Lower lobe of right lung (tissue), 2 donors: ENCODE data around the gene S100A12. TPM values are rescaled to one million over a fixed set of nuclear protein-coding genes. Genes with fewer than 3 reads are reported as not detected.

Experiments
- ATAC-seq, 2 donors: fragments of 200-7000 bp; cut with Tn5 transposase; one replicate each; pipeline ENCODE4 v1.9.1; 2020 to 2022; ENCODE audit warnings: mild to moderate bottlenecking in 2 of 2, moderate library complexity in 2 of 2
- DNase-seq: peaks from one replicate; pipeline ENCODE4 v3.0.0-alpha.2; 2020
- H3K27ac ChIP-seq: fragments of 200-600 bp; one replicate; pipeline ENCODE4 v1.8.0; 2022
- H3K27me3 ChIP-seq: fragments of 200-600 bp; one replicate; pipeline ENCODE4 v1.8.0; 2022; ENCODE audit warnings: low read depth
- H3K36me3 ChIP-seq: fragments of 200-600 bp; one replicate; pipeline ENCODE4 v1.8.0; 2022; ENCODE audit warnings: mild to moderate bottlenecking
- H3K4me1 ChIP-seq: fragments of 200-600 bp; one replicate; pipeline ENCODE4 v1.8.0; 2022
- H3K4me3 ChIP-seq: fragments of 200-600 bp; one replicate; pipeline ENCODE4 v1.8.0; 2022; ENCODE audit warnings: mild to moderate bottlenecking
- H3K9me3 ChIP-seq: fragments of 200-600 bp; one replicate; pipeline ENCODE4 v1.8.0; 2022
- intact Hi-C: fragments of 100-400 bp; cut with DNase I; formaldehyde crosslinking; loops from one replicate; pipeline ENCODE4 v1.11.0; 2022
- total RNA-seq: library from RNA; stranded (reverse); fragmentation: NEBNext Ultra II Directional; extraction: Animal tissue kit (Norgen Biotek cat#: 25700); gene quantifications from one replicate; pipeline ENCODE4 v1.2.1, GENCODE V29; 2021
- TF ChIP-seq, protein P1 (sequence below): fragments of 200-600 bp; IDR thresholded peaks from one replicate; pipeline ENCODE4 v1.8.0; 2022; ENCODE audit warnings: antibody characterized with exemption, mild to moderate bottlenecking
- donor health status: DM: no; HTN: yes; CAD: no; lungs with severe emphysema.

The S100A12 gene
- total RNA-seq, 1 donor from 2014 or later: 54.9 TPM

DNA sequence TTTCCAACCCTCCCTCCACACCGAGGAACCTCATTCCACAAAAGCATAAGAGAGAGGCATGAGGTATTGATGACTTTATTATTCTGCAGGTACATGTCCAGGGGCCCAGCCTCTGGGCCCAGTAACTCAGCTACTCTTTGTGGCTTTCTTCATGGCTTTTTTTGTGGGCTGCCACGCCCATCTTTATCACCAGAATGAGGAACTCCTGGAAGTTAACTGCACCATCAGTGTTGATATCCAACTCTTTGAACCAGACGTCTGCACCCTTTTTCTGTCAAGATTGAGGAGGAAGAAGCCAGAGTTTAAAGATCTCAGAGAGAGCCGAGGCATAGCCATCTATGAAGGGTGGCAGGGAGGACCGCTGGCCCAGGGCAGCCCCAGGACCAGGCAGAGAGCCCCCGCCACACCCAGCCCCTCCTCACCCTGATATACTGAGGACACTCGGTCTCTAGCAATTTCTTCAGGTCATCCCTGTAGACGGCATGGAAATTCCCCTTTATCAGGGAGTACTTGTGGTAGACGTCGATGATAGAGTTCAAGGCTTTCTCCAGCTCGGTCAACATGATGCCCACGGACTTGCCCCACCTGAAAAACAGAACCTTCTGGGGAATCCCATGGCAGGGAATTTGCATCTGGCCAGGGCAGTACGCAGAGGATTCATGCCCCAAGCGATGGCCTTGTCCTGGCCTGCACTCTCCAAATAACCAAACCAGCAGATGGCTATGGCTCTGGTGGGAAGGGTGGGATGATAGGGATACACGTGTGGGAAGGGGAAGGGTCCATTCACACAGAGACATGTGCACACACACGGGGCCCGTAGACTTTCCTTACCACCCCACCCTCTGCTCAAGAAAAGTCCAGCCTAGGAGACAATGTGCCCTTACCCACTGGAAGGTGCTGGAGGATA is 14.8 kb upstream of the S100A12 start:
- Histone ChIP-seq H3K27me3 (no peaks in the 10 kb centered on the region), H3K27ac (peak overlapping the region; percentile 24), H3K4me3 (peak overlapping the region; percentile 39), H3K9me3 (no peaks in the 10 kb centered on the region), H3K36me3 (no peaks in the 10 kb centered on the region), H3K4me1 (peaks cover 12% of the 10 kb centered on the region)
- TF ChIP-seq, protein P1, sequence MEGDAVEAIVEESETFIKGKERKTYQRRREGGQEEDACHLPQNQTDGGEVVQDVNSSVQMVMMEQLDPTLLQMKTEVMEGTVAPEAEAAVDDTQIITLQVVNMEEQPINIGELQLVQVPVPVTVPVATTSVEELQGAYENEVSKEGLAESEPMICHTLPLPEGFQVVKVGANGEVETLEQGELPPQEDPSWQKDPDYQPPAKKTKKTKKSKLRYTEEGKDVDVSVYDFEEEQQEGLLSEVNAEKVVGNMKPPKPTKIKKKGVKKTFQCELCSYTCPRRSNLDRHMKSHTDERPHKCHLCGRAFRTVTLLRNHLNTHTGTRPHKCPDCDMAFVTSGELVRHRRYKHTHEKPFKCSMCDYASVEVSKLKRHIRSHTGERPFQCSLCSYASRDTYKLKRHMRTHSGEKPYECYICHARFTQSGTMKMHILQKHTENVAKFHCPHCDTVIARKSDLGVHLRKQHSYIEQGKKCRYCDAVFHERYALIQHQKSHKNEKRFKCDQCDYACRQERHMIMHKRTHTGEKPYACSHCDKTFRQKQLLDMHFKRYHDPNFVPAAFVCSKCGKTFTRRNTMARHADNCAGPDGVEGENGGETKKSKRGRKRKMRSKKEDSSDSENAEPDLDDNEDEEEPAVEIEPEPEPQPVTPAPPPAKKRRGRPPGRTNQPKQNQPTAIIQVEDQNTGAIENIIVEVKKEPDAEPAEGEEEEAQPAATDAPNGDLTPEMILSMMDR: no peak
- ATAC-seq (peak in 1 of 2 donors; percentile 9), DNase-seq (no peak)
- intact Hi-C loops: no loop called here

DNA sequence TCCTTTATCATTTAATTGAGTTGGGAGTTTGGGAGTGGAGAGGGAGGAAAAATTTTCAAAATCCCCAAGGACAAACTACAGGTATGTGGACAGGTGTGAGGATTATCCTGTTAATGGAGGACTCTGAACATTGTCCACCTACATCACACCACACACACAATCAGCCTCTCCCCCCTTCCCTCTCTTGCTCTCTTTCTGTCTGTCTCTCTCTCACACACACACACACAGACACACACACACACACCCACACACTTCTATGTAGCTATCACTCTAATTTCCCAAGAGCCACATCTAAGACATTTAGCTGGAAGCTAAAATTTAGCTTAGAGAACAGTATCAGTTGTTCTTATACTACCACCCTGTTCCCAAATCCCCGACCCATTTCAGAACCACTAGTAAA is 14.0 kb upstream of the S100A12 start:
- Histone ChIP-seq H3K27me3 (no peaks in the 10 kb centered on the region), H3K4me1 (peaks cover 15% of the 10 kb centered on the region), H3K36me3 (no peaks in the 10 kb centered on the region), H3K4me3 (no peak overlapping the region), H3K27ac (no peak overlapping the region), H3K9me3 (no peaks in the 10 kb centered on the region)
- TF ChIP-seq, protein P1: no peak
- intact Hi-C loops: no loop called here
- ATAC-seq (no peak), DNase-seq (no peak)

DNA sequence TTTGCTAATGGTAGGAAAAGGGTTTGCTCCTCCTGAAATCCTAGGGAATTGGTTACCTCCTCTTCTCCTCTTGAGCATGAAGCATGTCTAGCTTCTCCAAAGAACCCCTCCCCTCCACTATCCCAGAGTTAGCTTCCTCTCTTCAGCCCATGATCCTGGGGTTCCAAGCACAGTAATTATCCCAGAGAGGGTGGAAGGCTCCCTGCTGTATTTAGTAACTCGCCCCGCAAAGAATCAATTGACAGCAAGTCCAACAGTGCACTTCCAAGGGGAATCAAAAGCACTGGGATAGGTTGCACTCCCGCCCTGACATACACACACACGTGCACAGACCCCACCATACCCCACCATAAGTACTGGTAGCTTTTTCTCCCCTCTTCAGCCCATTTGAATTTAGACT is 12.4 kb upstream of the S100A12 start:
- H3K27me3 ChIP-seq: no peaks in the 10 kb centered on the region
- H3K9me3 ChIP-seq: no peaks in the 10 kb centered on the region
- TF ChIP-seq, protein P1: no peak
- H3K36me3 ChIP-seq: no peaks in the 10 kb centered on the region
- intact Hi-C loops: no loop called here
- peaks cover 15% of the 10 kb centered on the region for H3K4me1 ChIP-seq
- no peak for DNase-seq
- H3K27ac ChIP-seq: no peak overlapping the region
- ATAC-seq: no peak
- H3K4me3 ChIP-seq: no peak overlapping the region

DNA sequence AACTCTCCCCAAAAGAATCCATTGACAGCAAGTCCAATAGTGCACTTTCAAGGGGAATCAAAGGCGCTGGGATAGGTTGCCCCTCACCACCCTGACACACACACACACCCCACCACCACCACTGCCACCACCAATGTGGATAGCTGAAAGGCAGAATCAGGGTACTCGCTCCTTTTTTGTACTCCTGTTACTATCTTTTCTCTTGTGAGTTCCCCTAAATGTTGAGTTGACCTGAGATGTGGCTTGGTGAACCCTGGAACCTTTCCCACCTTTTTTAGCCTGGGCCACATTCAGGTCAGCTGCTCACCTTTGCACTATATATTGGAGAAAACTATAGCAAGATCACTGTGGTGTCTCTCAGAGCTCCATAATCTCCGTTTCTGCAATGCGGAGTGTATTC is 11.6 kb upstream of the S100A12 start:
- ATAC-seq: no peak
- Histone ChIP-seq H3K27me3 (no peaks in the 10 kb centered on the region), H3K4me1 (peaks cover 14% of the 10 kb centered on the region), H3K36me3 (no peaks in the 10 kb centered on the region), H3K9me3 (peaks cover 4% of the 10 kb centered on the region), H3K4me3 (no peak overlapping the region), H3K27ac (peak overlapping the region; percentile 38)
- TF ChIP-seq, protein P1: no peak
- intact Hi-C loops: no loop called here
- DNase-seq: no peak

DNA sequence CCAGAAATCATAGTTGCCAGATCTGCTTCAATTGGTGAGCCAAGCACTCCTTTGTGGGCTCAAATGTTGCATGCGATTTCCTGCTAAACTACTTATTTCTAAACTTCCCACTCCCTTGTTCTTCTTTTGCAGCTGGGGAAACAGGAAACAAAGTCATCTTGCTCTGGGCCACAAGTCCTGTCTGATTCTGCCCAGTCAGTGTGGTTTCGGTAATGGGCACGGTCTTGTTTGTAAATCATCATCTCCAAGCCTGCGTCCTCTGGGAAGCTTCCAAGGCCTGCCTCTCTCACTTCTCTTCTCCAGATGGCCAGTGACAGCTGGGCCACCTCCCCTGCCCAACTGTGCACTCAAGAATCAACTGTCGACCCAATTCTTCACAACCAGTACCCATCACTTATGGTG is 11.1 kb upstream of the S100A12 start:
- Histone ChIP-seq H3K27me3 (no peaks in the 10 kb centered on the region), H3K36me3 (no peaks in the 10 kb centered on the region), H3K9me3 (peaks cover 9% of the 10 kb centered on the region), H3K4me3 (no peak overlapping the region), H3K4me1 (peaks cover 9% of the 10 kb centered on the region), H3K27ac (peak overlapping the region; percentile 42)
- DNase-seq (peak; percentile 63), ATAC-seq (peak; percentile 69 to 82)
- TF ChIP-seq, protein P1: no peak
- intact Hi-C loops: no loop called here
